Neural progenitor cell (in vitro differentiated cells): Measurements from ENCODE around the gene MCMBP.

ENCODE experiments used
- EZH2 ChIP-seq: fragments of 200-600 bp; sonication (generic); IDR thresholded peaks from 2 replicates; pipeline ENCODE4 v1.6.1; 2017; ENCODE audit warnings: antibody characterized with exemption, mild to moderate bottlenecking, moderate library complexity
- EZH2phosphoT487 ChIP-seq: fragments of 200-600 bp; sonication (generic); IDR thresholded peaks from 2 replicates; pipeline ENCODE4 v1.6.1; 2017; ENCODE audit warnings: antibody characterized with exemption
- TF ChIP-seq, protein P1 (sequence below): fragments of 200-600 bp; sonication (generic); IDR thresholded peaks from 2 replicates; pipeline ENCODE4 v1.5.1; 2017; ENCODE audit warnings: antibody characterized with exemption, mild to moderate bottlenecking

DNA sequence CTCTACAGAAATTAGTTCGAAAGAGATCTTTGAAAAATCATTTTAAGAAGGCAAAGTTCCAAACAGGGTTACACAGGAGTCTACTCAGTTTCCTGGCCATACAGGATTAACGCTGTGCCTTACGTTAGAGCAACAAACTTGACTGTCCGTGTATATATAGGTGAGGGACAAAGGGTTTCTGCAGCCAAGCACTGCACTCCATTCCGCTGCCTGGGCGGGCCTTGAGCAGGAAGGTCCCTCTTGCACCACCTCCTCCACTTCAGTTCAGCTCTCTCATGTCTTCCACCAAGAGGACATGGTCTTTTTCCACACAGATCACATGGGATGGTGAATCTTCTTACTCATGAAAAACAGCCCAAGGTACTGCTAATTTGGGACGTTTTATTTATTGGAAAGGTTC, 43.2 kb downstream of the MCMBP start:
- TF ChIP-seq, protein P1, sequence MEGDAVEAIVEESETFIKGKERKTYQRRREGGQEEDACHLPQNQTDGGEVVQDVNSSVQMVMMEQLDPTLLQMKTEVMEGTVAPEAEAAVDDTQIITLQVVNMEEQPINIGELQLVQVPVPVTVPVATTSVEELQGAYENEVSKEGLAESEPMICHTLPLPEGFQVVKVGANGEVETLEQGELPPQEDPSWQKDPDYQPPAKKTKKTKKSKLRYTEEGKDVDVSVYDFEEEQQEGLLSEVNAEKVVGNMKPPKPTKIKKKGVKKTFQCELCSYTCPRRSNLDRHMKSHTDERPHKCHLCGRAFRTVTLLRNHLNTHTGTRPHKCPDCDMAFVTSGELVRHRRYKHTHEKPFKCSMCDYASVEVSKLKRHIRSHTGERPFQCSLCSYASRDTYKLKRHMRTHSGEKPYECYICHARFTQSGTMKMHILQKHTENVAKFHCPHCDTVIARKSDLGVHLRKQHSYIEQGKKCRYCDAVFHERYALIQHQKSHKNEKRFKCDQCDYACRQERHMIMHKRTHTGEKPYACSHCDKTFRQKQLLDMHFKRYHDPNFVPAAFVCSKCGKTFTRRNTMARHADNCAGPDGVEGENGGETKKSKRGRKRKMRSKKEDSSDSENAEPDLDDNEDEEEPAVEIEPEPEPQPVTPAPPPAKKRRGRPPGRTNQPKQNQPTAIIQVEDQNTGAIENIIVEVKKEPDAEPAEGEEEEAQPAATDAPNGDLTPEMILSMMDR, result no peak
- no peak for TF ChIP-seq EZH2phosphoT487
- no peak for TF ChIP-seq EZH2
